H9 (cell line): Measurements from ENCODE around the gene FLACC1. TPM values are rescaled to one million over a fixed set of nuclear protein-coding genes. Genes with fewer than 3 reads are reported as not detected.

Experiments used
- DNase-seq: peaks from one replicate; pipeline ENCODE4 v3.0.0-alpha.2; 2017
- H2AFZ ChIP-seq: one replicate; pipeline ENCODE4 v1.6.1; 2013; ENCODE audit warnings: mild to moderate bottlenecking, low read length, control low read depth, moderate library complexity
- H2AK5ac ChIP-seq: 2 replicates; pipeline ENCODE4 v1.6.1; 2013; ENCODE audit warnings: low read length, control low read depth, mixed read lengths; ENCODE audit not compliant: insufficient read length
- H2BK120ac ChIP-seq: one replicate; pipeline ENCODE4 v1.6.1; 2013; ENCODE audit warnings: low read depth, mild to moderate bottlenecking, low read length, control low read depth, inconsistent platforms; ENCODE audit not compliant: poor library complexity, severe bottlenecking
- H2BK12ac ChIP-seq: 2 replicates; pipeline ENCODE4 v1.6.1; 2013; ENCODE audit warnings: low read length, control low read depth, mixed read lengths, low read depth; ENCODE audit not compliant: insufficient read length
- H2BK15ac ChIP-seq: 2 replicates; pipeline ENCODE4 v1.6.1; 2013; ENCODE audit warnings: low read depth, low read length, control low read depth
- H2BK20ac ChIP-seq: one replicate; pipeline ENCODE4 v1.6.1; 2013; ENCODE audit warnings: low read depth, mild to moderate bottlenecking, low read length, control low read depth, inconsistent platforms; ENCODE audit not compliant: poor library complexity, severe bottlenecking
- H2BK5ac ChIP-seq: 2 replicates; pipeline ENCODE4 v1.6.1; 2013; ENCODE audit warnings: low read length, control low read depth, mixed read lengths; ENCODE audit not compliant: insufficient read length
- H3K14ac ChIP-seq: 2 replicates; pipeline ENCODE4 v1.6.1; 2013; ENCODE audit warnings: low read length, control low read depth; ENCODE audit not compliant: insufficient read depth
- H3K18ac ChIP-seq: 2 replicates; pipeline ENCODE4 v1.6.1; 2013; ENCODE audit warnings: low read depth, mild to moderate bottlenecking, mixed read lengths, low read length, control low read depth; ENCODE audit not compliant: insufficient read length
- H3K23ac ChIP-seq: 2 replicates; pipeline ENCODE4 v1.6.1; 2013; ENCODE audit warnings: low read length, control low read depth, mixed read lengths, low read depth; ENCODE audit not compliant: insufficient read length
- H3K23me2 ChIP-seq: 2 replicates; pipeline ENCODE4 v1.6.1; 2013; ENCODE audit warnings: low read depth, mild to moderate bottlenecking, mixed read lengths, low read length, control low read depth; ENCODE audit not compliant: insufficient read length, poor library complexity, severe bottlenecking
- H3K27ac ChIP-seq: 2 replicates; pipeline ENCODE4 v1.5.1; 2013; ENCODE audit warnings: low read length, control low read depth, mixed read lengths, low read depth; ENCODE audit not compliant: insufficient read length
- H3K27me3 ChIP-seq: 2 replicates; pipeline ENCODE4 v1.6.1; 2013; ENCODE audit warnings: low read length, control low read depth, inconsistent platforms; ENCODE audit not compliant: insufficient read depth
- H3K4ac ChIP-seq: 2 replicates; pipeline ENCODE4 v1.6.1; 2013; ENCODE audit warnings: low read depth, mild to moderate bottlenecking, control low read depth, inconsistent platforms, low read length, moderate library complexity
- H3K4me1 ChIP-seq: 2 replicates; pipeline ENCODE4 v1.6.1; 2013; ENCODE audit warnings: low read length, control low read depth, inconsistent platforms; ENCODE audit not compliant: insufficient read depth
- H3K4me2 ChIP-seq: 2 replicates; pipeline ENCODE4 v1.6.1; 2013; ENCODE audit warnings: low read length, control low read depth, mixed read lengths; ENCODE audit not compliant: insufficient read length, insufficient read depth
- H3K56ac ChIP-seq: 2 replicates; pipeline ENCODE4 v1.6.1; 2013; ENCODE audit warnings: low read depth, mild to moderate bottlenecking, mixed read lengths, low read length, control low read depth; ENCODE audit not compliant: insufficient read length
- H3K79me1 ChIP-seq: 2 replicates; pipeline ENCODE4 v1.6.1; 2013; ENCODE audit warnings: low read depth, mild to moderate bottlenecking, moderate library complexity, low read length, control low read depth, inconsistent platforms; ENCODE audit not compliant: insufficient read depth, poor library complexity, severe bottlenecking
- H3K79me2 ChIP-seq: 2 replicates; pipeline ENCODE4 v1.6.1; 2013; ENCODE audit warnings: low read length, control low read depth, inconsistent platforms; ENCODE audit not compliant: insufficient read depth
- H3K9ac ChIP-seq: 2 replicates; pipeline ENCODE4 v1.6.1; 2013; ENCODE audit warnings: low read length, control low read depth, mixed read lengths; ENCODE audit not compliant: insufficient read length; ENCODE audit errors: extremely low read depth
- H3K9me3 ChIP-seq: one replicate; pipeline ENCODE4 v1.6.1; 2013; ENCODE audit warnings: low read depth, low read length, inconsistent platforms; ENCODE audit not compliant: control insufficient read depth
- H3T11ph ChIP-seq: one replicate; pipeline ENCODE4 v1.6.1; 2013; ENCODE audit warnings: mild to moderate bottlenecking, low read length, control low read depth, inconsistent platforms
- H4K20me1 ChIP-seq: one replicate; pipeline ENCODE4 v1.6.1; 2013; ENCODE audit not compliant: control insufficient read depth, insufficient read length, insufficient read depth
- H4K5ac ChIP-seq: 2 replicates; pipeline ENCODE4 v1.6.1; 2013; ENCODE audit warnings: low read depth, mild to moderate bottlenecking, mixed read lengths, low read length, control low read depth; ENCODE audit not compliant: insufficient read length
- H4K8ac ChIP-seq: replicated peaks from 2 replicates; pipeline ENCODE4 v1.6.1; 2013; ENCODE audit warnings: low read length, control low read depth, mixed read lengths, low read depth; ENCODE audit not compliant: insufficient read length
- H4K91ac ChIP-seq: 2 replicates; pipeline ENCODE4 v1.6.1; 2013; ENCODE audit warnings: low read depth, mild to moderate bottlenecking, moderate library complexity, mixed read lengths, low read length, control low read depth; ENCODE audit not compliant: insufficient read length
- H3K27ac Mint-ChIP-seq, 3 experiments: 2 replicates in 2 of 3; 3 replicates in 1 of 3; pipeline ENCODE4 v1.8.0; 2020 to 2021; ENCODE audit warnings: mixed read lengths in 3 of 3, mild to moderate bottlenecking in 1 of 3, moderate library complexity in 1 of 3
- H3K27me3 Mint-ChIP-seq: 2 replicates; pipeline ENCODE4 v1.8.0; 2021; ENCODE audit warnings: low read depth, mild to moderate bottlenecking, moderate library complexity, mixed read lengths
- H3K36me3 Mint-ChIP-seq, 3 experiments: 2 replicates in 2 of 3; 3 replicates in 1 of 3; pipeline ENCODE4 v1.8.0; 2020 to 2021; ENCODE audit warnings: low read depth in 3 of 3, mixed read lengths in 3 of 3; ENCODE audit not compliant: insufficient read depth in 1 of 3
- H3K4me1 Mint-ChIP-seq, 2 experiments: 2 replicates each; pipeline ENCODE4 v1.8.0; 2020; ENCODE audit warnings: mixed read lengths in 2 of 2
- H3K4me3 Mint-ChIP-seq, 2 experiments: 2 replicates in 1 of 2; 3 replicates in 1 of 2; pipeline ENCODE4 v1.8.0; 2020 to 2021; ENCODE audit warnings: mild to moderate bottlenecking in 2 of 2, mixed read lengths in 2 of 2, moderate library complexity in 1 of 2
- H3K9me3 Mint-ChIP-seq, 2 experiments: 2 replicates in 1 of 2; 3 replicates in 1 of 2; pipeline ENCODE4 v1.8.0; 2020; ENCODE audit warnings: mild to moderate bottlenecking in 2 of 2, mixed read lengths in 2 of 2, moderate library complexity in 1 of 2
- CTCF ChIP-seq: fragments of 200-600 bp; sonication (generic); conservative IDR thresholded peaks from 3 replicates; pipeline ENCODE4 v1.8.0; 2021; ENCODE audit warnings: antibody characterized with exemption, mild to moderate bottlenecking
- WGBS: extraction: QIAGEN DNeasy Blood & Tissue Kit; methylation state at CpG from one replicate; pipeline ENCODE4 v1.1.7; 2013; ENCODE audit warnings: missing lambda C conversion rate, low lambda C conversion rate, mixed read lengths; ENCODE audit not compliant: insufficient read length; ENCODE audit errors: extremely low coverage; 5-methylcytosine and 5-hydroxymethylcytosine counted together
- total RNA-seq: library from RNA; stranded (reverse); gene quantifications from 2 replicates; pipeline ENCODE4 v1.2.1, GENCODE V29; 2021

FLACC1 gene
- total RNA-seq, 1 experiment from 2014 or later: 0.42 TPM

- no peak overlapping the region for H3K4me2 ChIP-seq
- H3K4me1 ChIP-seq: peaks cover 5% of the 10 kb centered on the region
- H2BK15ac ChIP-seq: no peak overlapping the region
- no peaks in the 10 kb centered on the region for H3K79me1 ChIP-seq
- Mint-ChIP-seq H3K36me3 (peaks cover 0 to 2% (median 0%) of the 10 kb centered on the region in 3 experiments; a peak in 2 of 7 replicates), H3K4me3 (no peak overlapping the region), H3K27ac (no peak overlapping the region), H3K4me1 (peaks cover 8 to 9% of the 10 kb centered on the region in 2 experiments), H3K9me3 (peaks cover 2 to 3% of the 10 kb centered on the region in 2 experiments; a peak in 2 of 5 replicates), H3K27me3 (no peaks in the 10 kb centered on the region)
- no peak overlapping the region for H4K5ac ChIP-seq
- no peak overlapping the region for H3K18ac ChIP-seq
- no peak overlapping the region for H2AK5ac ChIP-seq
- H3K27me3 ChIP-seq: no peaks in the 10 kb centered on the region
- H2BK12ac ChIP-seq: no peak overlapping the region
- no peak overlapping the region for H2AFZ ChIP-seq
- no peak overlapping the region for H3K9ac ChIP-seq
- no peak overlapping the region for H3K4ac ChIP-seq
- no peak overlapping the region for H3T11ph ChIP-seq
- TF ChIP-seq CTCF: no peak
- no peak overlapping the region for H3K56ac ChIP-seq
- H3K23me2 ChIP-seq: no peaks in the 10 kb centered on the region
- H3K9me3 ChIP-seq: no peaks in the 10 kb centered on the region
- DNase-seq: no peak
- no peak overlapping the region for H4K8ac ChIP-seq
- H4K91ac ChIP-seq: no peak overlapping the region
- WGBS: no CpG with 5 or more reads among the region's 2 CpGs
- no peak overlapping the region for H2BK120ac ChIP-seq
- H2BK5ac ChIP-seq: no peak overlapping the region
- H3K14ac ChIP-seq: no peak overlapping the region
- no peak overlapping the region for H3K23ac ChIP-seq
- H3K27ac ChIP-seq: no peak overlapping the region
- H4K20me1 ChIP-seq: no peaks in the 10 kb centered on the region
- H3K79me2 ChIP-seq: no peaks in the 10 kb centered on the region
- no peak overlapping the region for H2BK20ac ChIP-seq
Measured at GRCh38 chr2:201249889-201250288, 107.3 kb downstream of the FLACC1 start.
